ENCODE results near the gene CPM.

CPM gene

GRCh38 chr12:68825569-68826217 is 107.3 kb downstream of the CPM start:
- peaks cover 23% of the 10 kb centered on the region for H4K20me1 ChIP-seq (ENCODE audit: insufficient read depth, low read length, poor library complexity, severe bottlenecking)
- H3K9ac ChIP-seq (ENCODE audit: low read depth, low read length, poor library complexity, severe bottlenecking): no peak overlapping the region
- no peak overlapping the region for H2AFZ ChIP-seq (ENCODE audit: low read length)
- H3K27me3 ChIP-seq (ENCODE audit: insufficient read depth, low read length, poor library complexity, severe bottlenecking): no peaks in the 10 kb centered on the region
- H3F3A ChIP-seq (ENCODE audit: low read depth): peaks cover 9% of the 10 kb centered on the region; the same call in 1 of the 2 replicates
- no peak overlapping the region for H3K4me2 ChIP-seq (ENCODE audit: low read depth, low read length, poor library complexity, severe bottlenecking)
- no peak overlapping the region for H3K4me3 ChIP-seq (ENCODE audit: low read length, poor library complexity, severe bottlenecking)
- no peaks in the 10 kb centered on the region for H3K4me1 ChIP-seq (ENCODE audit: insufficient read depth, low read length, poor library complexity, severe bottlenecking)
- H3K9me3 ChIP-seq (ENCODE audit: insufficient read depth, low read depth, low read length): no peaks in the 10 kb centered on the region
- TF ChIP-seq CTCF (conservative IDR thresholded peaks at IDR 0.05; ENCODE audit: low read length) (no peak), EZH2phosphoT487 (IDR thresholded peaks at IDR 0.05; ENCODE audit: borderline replicate concordance) (no peak)
- H3K36me3 ChIP-seq (ENCODE audit: insufficient read depth, low read length): peaks cover 93% of the 10 kb centered on the region
- H3K79me2 ChIP-seq (ENCODE audit: insufficient read depth, low read length): peaks cover 21% of the 10 kb centered on the region
- H3K9me2 ChIP-seq (replicated peaks; ENCODE audit: low read depth, low read length): no peaks in the 10 kb centered on the region

GRCh38 chr12:68824597-68825250 is 108.2 kb downstream of the CPM start:
- Histone ChIP-seq H3K4me2 (ENCODE audit: low read depth, low read length, poor library complexity, severe bottlenecking) (no peak overlapping the region), H3K27me3 (ENCODE audit: insufficient read depth, low read length, poor library complexity, severe bottlenecking) (no peaks in the 10 kb centered on the region), H2AFZ (ENCODE audit: low read length) (no peak overlapping the region), H3K4me3 (ENCODE audit: low read length, poor library complexity, severe bottlenecking) (no peak overlapping the region), H3F3A (ENCODE audit: low read depth) (peaks cover 9% of the 10 kb centered on the region; the same call in 1 of the 2 replicates), H4K20me1 (ENCODE audit: insufficient read depth, low read length, poor library complexity, severe bottlenecking) (peaks cover 22% of the 10 kb centered on the region), H3K79me2 (ENCODE audit: insufficient read depth, low read length) (peaks cover 28% of the 10 kb centered on the region), H3K9me2 (replicated peaks; ENCODE audit: low read depth, low read length) (no peaks in the 10 kb centered on the region), H3K4me1 (ENCODE audit: insufficient read depth, low read length, poor library complexity, severe bottlenecking) (peaks cover 2% of the 10 kb centered on the region), H3K9ac (ENCODE audit: low read depth, low read length, poor library complexity, severe bottlenecking) (no peak overlapping the region), H3K36me3 (ENCODE audit: insufficient read depth, low read length) (peaks cover 97% of the 10 kb centered on the region), H3K9me3 (ENCODE audit: insufficient read depth, low read depth, low read length) (no peaks in the 10 kb centered on the region)
- no peak for TF ChIP-seq EZH2phosphoT487 (IDR thresholded peaks at IDR 0.05; ENCODE audit: borderline replicate concordance)
- TF ChIP-seq CTCF (conservative IDR thresholded peaks at IDR 0.05; ENCODE audit: low read length): no peak

GRCh38 chr12:68824131-68824530 is 108.8 kb downstream of the CPM start:
- peaks cover 25% of the 10 kb centered on the region for H4K20me1 ChIP-seq (ENCODE audit: insufficient read depth, low read length, poor library complexity, severe bottlenecking)
- no peaks in the 10 kb centered on the region for H3K27me3 ChIP-seq (ENCODE audit: insufficient read depth, low read length, poor library complexity, severe bottlenecking)
- H2AFZ ChIP-seq (ENCODE audit: low read length): no peak overlapping the region
- peaks cover 97% of the 10 kb centered on the region for H3K36me3 ChIP-seq (ENCODE audit: insufficient read depth, low read length)
- H3K4me2 ChIP-seq (ENCODE audit: low read depth, low read length, poor library complexity, severe bottlenecking): no peak overlapping the region
- no peaks in the 10 kb centered on the region for H3K9me2 ChIP-seq (replicated peaks; ENCODE audit: low read depth, low read length)
- H3F3A ChIP-seq (ENCODE audit: low read depth): peaks cover 9% of the 10 kb centered on the region; the same call in 1 of the 2 replicates
- no peaks in the 10 kb centered on the region for H3K9me3 ChIP-seq (ENCODE audit: insufficient read depth, low read depth, low read length)
- TF ChIP-seq CTCF (conservative IDR thresholded peaks at IDR 0.05; ENCODE audit: low read length) (no peak), EZH2phosphoT487 (IDR thresholded peaks at IDR 0.05; ENCODE audit: borderline replicate concordance) (no peak)
- H3K4me1 ChIP-seq (ENCODE audit: insufficient read depth, low read length, poor library complexity, severe bottlenecking): peaks cover 5% of the 10 kb centered on the region
- no peak overlapping the region for H3K9ac ChIP-seq (ENCODE audit: low read depth, low read length, poor library complexity, severe bottlenecking)
- H3K4me3 ChIP-seq (ENCODE audit: low read length, poor library complexity, severe bottlenecking): no peak overlapping the region
- peaks cover 34% of the 10 kb centered on the region for H3K79me2 ChIP-seq (ENCODE audit: insufficient read depth, low read length)

Data from Loucy (cell line).